DMS 273 (cell line): Measurements from ENCODE around the gene FHIT.
A peak's percentile ranks its signal among the peaks of the same experiment; 100 is the strongest.

Experiments
- DNase-seq: peaks from one replicate; lab custom pipeline; 2025; ENCODE audit not compliant: unreplicated experiment; lab: John Stamatoyannopoulos, UW

Gene FHIT

DNA sequence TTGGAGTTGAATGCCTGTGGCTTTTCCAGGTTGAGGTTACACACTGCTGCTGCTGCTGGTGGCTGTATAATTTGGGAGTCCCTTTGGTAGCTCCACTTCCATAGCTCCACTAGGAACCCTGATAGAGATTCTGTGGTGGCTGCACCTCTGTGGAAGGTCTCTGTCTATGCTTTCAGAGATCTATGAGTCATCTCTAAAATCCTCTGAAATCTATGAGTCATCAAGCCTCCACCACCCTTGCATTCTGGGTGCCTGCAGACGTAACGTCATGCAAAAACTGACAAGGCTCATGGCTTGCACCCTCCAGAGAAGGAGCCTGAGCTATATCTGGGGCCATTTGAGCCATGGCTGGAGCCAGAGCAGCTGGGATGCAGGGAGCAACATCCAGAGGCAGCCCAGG, 1164.4 kb downstream of the FHIT start:
- DNase-seq, result no peak

DNA sequence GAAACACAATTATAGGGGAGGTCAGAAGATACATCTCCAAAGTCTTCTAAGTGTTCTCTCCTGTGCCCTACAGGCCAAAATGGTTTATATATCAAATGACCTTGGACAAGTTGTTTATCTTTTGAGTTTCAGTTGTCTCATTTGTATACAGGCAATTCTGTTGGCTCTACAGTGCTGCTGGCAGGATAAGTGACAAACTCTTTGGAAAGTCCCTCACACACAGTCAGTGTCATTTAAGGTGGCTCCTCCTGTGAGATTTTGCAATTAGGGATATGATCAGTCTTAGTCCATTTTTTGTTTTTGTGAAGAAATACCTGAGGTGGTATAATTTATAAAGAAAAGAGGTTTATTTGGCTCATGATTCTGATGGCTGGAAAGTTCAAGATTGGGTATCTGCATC, 1165.6 kb downstream of the FHIT start:
- no peak for DNase-seq

DNA sequence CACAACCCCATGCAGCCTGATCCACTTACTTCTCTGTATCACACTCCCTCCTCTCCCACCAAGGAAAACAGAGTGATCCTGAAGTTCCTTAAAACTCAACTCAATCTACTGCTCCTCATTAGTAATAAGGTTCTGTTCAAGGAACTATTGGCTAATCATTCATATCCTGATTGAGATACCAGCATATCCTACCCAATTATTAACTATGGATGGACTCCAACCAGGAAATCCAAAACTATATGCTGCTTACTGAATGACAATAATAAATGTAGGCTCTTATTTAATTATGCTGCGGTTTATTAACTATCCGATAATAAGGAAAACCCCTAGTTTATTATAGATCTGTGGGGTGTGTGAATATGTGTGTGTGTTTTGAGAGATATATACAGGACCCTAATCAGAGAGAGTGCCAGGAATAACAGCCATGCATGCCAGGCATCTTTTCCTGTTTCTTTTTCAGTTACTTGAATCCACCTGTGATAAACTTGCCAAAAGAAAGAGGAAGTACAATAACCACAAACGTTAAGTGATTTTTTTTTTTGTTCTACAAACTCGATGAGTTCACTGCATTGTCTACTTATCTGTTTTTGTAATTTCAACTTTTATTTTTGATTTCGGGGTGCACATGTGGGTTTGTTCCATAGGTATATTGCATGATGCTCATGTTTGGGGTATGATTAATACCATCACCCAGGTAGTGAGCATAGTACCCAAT, 1169.7 kb downstream of the FHIT start:
- DNase-seq, result no peak

DNA sequence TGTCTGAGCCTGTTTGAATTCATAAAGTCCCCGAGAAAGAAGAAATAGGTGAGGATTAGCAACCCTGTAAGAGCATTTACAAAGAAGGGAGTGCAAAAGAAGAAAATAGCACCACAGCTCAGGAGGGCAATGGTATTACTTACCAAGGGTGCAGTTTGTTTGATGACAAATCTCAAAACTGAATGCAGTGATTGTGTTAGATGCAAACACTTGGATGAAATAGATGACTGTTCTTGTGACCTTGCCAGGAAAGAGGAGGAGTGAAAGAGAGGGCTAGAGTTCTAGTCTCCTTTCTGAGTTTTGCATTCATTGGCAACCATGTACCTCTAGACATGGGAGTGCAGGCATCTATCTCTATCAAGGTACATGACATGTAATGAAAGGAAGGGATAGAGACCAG, 1170.6 kb downstream of the FHIT start:
- no peak for DNase-seq

DNA sequence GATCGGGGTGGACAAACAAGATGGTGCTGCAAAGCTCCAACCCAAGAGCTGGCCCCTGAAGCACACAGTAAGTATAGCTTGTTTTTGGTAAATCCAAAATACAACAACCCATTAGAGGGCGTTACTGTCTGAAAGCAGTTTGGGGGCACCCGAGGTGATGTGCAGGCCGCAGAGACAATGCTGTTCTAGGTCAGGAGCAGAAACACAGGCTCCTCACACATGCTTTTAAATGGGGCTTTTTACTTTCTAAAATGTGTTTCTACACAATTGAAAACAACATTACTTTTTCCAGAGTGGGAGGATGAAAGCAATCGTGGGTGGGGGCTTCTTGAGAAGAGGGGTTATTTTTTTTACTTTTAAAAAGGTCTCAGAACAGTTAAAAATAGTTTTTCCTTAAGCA, 1172.2 kb downstream of the FHIT start:
- DNase-seq, result peak; percentile 10

DNA sequence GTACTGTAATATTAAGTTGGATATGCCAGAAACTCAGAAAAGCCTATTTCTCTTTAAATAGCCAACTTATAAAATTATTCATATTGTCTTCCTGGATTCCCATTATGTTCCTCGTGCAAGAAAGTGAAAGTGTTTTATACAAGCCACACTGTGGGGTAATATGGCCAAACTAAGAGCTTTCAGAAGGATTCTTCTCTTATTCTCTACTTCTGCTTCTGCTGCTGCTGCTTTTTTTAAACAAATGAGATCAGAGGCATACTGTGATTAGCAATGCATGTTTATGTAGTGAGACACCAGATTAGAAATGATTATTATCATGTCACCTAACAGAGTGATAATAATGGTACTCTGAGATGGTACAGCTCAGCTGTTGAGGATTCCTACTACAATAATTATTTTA, 1174.9 kb downstream of the FHIT start:
- DNase-seq, result no peak

DNA sequence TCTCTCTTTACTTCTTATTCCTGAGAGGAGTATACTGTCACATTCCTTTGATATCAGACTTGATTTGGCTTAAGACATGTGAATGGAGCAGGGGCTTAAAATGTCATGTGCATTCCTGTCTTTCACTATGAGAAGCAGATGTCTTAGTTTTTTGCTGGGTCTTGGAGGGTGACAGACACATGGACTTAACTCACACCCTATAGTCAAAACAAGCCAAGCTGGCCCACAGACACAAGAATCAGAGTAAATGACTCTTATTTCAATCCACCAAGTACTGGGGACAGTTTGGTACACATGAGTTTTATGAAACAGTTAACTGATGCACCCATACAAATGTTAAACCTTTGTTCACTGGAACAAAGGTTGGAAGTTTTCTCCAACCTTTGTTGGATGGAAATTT, 1177.3 kb downstream of the FHIT start:
- no peak for DNase-seq

DNA sequence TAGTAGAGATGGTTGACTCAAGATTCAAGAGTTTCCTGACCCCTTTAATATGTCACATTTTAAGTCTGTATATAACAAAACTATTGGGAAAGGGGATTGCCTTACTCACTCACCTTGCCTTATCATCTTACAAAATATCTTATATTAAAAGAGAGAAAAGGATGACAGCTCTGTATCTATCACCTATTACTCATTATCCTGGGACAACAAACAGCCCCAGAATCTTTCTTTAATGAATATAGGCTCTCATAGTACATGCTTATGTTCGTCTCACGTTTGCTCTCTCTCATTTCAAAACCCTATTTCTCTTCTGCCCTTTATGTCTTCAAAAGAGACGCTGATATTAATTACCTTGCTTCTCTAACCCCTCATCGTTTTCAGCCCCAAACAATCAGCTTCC, 1178.0 kb downstream of the FHIT start:
- DNase-seq, result no peak

DNA sequence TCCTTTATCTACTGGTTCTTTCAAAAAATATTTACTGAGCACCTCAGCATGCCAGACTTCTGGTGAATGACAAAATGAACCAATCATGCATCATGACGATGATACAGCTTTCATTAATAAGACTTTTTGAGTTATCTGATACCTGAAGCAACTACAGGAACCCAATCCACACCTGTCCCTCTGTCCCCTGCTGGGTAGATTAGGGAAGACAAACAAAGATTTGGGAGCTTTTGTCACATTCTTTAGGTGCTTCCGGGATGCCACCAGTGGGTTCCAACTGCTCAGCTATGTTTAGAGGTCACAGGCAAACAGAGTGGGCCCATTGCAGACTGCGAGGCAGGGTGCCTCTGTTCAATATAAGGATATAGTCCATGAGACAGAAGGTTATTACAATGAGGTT, 1180.9 kb downstream of the FHIT start:
- DNase-seq, result no peak

DNA sequence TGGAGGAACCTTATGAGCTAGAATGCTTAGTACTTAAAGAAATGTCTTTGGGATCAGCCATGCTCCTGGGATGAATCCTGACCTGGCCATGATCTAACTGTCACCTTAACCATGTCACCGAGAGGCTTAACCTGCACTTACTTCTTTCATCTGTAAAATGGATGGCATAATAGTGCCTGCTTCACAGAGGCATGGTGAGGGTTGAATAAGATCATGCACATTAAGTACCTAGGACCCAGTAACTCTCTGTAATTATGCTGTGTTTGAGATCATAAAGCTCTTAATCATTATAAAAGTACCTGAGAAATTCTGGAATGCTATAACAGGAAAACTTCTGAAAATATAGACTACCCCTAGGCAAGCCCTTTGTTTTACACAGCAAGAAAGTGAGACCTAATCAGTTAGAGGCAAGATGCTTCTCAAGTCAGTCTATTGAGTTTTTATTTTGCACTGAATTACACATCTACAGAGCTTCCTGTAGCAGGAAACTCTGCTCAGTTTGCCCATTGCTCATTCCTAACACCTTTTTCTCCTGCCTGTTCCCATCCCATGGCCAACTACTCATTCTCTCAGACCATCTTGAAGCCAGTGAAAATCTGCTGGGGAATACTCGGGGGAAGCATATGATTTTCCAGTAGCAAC, 1185.9 kb downstream of the FHIT start:
- no peak for DNase-seq

DNA sequence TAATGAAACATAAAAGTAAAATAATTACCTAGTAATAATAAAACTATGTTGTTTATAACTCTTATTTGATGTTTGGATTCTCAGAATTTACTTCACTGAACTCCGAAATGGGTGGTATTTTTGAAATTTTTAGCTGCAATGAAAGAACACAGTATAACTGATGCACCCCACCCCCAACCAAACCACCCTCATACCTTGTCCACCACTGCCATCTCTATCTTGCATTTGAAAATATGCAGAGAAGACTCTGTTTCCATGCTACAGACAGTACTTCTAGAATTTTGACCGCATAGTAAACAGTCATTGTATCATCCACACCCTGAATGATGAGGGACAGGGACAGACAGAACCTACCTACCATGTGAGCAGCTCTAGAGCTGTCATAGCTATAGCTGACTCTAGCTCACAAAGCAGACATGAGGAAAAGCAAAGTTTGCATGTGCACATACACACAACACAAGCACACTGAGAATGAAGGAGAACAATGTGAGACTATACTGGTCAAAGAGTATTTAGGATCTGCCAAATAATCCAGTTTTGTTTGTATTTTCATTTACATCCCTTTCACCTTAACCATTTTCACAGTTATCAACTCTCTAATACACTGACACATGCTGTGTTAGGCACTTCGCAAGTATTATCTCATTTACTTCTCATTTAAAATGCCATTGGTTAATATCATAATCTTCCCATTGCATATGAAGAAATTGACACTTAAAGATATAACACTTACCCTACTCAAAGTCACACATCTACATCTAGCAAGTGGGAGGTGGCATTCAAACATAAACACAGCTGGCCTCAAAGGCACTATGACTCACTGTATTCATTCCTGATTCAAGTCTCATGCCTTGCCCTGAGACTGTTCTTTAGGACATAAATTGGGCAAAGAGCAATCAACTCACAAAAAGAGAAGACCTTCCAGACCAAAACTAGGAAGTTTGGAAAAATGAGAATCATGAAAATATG, 1186.8 kb downstream of the FHIT start:
- DNase-seq, result no peak

DNA sequence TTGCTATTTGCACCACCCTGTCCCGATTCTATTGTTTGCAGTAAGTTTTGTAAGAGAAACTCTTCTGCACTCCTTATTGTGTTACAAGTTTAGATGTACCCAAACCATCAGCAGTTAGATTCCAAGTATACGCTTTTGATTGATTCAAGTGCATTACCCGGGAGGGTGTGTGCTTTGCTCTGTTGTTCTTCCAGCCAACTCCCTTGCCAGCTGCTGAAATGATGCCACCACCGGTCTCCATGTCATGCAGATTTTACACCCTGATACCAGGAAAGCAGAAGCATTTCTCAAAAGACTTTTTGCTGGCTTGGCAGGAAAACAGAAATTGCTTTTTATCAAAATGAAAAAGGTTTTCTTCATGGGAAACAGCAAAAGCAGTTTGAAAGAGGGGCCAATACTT, 1194.8 kb downstream of the FHIT start:
- DNase-seq, result no peak

DNA sequence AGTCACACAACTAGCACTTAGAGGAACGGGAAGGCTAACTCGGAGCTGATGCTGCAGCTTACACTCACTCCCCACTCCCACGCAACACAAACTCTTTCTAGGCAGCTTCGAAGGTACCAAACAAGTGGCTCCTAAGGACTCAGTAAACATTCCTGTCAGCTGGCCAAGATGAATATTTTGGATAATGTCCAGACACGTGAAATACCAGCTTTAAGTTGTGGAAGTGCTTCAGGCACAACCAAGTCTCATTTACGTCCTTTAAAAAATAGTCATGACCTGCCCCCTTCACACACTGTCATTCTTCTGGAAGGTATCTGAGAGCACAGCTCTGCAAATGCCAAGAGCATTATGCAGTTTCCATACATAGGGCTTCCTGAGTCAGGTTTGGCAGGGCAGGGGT, 1195.5 kb downstream of the FHIT start:
- no peak for DNase-seq

DNA sequence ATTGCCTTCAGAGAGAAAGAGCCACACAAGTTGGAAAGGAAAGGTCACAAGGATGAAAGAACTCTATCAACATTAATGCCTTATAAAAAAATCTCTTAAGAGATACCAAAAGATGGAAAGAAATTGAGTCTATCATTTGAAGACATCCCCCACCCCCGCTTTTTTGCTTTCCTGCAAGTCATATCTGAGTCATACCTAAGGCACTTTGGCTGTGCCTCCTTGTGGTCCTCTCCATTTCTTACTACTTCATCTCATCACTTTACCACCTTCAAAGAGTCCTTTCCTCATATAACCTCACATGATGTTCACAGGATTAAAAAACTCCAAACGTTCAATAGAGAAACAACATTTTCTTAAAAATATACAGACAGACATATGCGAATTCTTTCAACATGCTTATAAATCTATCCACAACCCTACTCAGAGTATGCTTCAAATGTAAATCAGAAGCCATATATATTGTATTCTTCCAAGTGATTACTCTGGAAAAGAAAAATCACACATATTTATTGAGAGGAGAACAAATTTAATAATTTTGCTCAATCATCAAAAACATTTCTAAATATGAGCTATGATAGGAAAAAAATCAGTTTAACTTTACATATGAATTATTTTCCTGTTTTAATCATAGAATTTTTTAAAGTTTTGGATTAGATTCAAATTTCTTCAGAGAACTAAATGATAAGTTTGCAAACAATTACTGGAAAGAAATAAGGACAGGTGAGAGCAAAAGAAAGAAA, 1197.6 kb downstream of the FHIT start:
- DNase-seq, result no peak

DNA sequence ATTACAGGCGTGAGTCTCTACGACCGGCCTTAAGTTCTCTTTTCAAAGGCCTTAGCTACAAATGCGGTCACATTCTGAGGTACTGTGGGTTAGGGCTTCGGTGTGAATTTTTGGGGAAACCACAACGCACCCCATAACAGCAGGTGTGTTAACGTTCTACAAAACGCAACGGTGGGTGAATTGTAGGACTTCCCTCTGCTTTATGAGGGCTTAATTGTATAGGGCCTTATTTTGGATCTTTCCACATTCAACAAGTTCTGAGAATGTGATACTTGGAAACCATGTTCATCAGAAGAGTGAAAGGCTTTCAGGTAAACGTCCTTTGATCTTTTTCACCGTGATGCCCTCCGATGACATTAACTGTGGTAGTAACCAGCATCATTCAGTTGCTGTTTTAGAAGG, 1202.8 kb downstream of the FHIT start:
- DNase-seq, result no peak

DNA sequence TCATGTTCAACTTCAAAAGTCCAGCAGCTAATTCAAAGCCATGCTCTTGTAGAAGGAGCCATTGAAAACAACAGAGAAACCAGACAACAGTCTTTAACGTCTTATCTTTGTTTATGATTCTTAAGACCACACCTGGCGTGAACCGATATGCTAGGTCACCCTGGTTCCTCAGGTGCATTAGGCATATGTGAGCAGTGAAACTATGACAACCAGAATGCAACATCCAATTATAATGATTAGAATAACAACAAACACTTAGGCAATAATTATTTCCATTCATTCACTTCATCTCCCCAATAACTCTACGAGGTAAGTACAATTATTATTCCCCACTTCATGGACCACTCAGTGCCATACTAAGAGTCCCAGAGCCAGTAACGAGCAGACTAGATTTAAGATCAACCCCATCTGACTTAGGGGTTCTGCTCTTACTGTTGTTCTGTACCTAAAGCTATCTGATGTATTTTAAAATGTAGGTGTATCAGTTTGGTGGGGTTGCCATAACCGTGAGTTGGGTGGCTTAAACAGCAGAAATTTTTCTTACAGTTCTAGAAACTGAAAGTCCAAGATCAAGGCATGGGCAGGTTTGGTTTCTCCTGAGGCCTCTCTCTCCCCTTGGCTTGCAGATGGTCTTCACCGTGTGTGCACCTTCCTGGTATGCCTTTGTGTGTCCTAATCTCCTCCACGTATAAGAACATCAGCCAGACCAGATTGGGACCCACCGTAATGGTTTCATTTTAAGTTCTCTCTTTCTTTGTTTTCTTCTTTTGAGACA, 1203.6 kb downstream of the FHIT start:
- DNase-seq, result no peak

DNA sequence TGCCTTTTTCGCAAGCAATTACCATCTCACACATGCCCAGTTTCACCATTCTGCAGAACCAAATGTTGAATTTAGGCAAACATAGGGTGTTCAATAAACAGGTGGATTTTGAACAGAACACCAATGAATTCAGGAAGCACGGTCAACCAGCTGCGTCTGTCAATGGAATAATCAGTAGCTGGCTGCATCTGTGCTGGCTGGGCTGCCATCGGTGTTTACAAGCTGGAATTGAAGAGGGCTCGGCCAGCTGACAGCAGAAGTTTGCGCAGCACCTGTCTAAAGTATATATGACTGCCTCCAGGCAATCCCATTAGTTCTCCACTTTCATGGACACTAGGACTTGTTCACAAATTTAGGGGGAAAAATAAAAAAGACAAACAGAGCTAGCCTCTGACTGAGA, 1205.0 kb downstream of the FHIT start:
- DNase-seq, result peak; percentile 1

DNA sequence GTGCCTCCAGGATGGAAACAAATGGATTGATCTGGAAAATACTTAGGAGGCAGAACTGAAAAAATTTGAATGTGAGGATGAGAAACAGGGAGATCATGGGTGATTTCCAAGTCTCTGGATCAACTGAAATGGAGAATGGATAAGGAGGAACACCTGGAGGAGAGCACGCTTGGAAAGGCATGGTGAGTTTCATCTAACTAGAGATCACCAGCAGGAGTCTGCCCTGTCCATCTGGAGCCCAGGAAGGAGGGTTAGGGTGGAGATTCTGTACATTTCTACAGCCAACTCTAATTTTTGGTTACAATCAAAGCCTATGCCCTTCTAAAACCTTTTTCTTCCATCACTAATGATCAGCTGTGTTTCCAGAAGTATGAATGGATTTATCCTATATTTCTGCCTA, 1205.6 kb downstream of the FHIT start:
- no peak for DNase-seq

DNA sequence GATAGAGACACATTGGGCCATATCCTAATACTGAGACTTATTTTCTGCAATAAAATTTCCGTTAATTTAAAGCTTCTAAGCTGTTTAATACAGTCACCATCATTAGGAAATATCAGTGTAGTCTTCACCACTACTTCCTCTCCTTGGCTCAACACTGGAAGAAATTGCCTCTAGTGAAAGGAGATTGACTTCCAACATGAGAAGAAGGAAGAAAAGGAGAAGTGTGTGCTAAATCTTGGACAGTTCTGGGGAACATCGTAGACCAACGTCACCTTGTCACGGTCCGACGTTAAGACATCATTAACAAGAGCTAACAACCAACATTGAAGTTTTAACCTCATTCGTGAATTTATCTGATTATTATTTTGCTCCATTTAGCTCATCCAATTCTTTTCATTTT, 1214.4 kb downstream of the FHIT start:
- DNase-seq, result no peak

DNA sequence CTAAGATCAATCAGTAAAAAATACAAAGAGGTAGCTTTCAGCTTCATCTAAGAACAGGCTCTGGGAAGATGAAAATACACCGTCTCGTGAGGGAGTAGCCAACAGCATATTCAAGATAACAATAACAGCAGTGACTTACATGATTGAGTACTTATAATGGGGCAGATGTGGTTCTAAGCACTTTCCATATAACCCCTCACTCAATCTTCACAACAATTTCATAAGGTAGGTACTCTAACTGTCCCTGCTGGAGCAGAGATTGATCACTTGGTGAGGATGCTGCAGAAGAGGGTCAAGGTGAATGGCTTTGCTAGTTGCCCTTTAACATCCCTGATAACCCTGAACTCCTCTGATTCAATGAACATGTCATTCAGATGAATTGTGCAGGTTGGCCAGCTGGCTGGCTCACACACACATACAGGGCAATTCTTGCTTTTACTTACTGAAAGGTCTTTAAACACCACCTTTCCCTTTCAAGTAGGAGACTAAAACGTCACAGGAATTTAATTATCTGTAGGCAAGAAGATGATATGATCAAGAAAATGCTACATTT, 1217.3 kb downstream of the FHIT start:
- DNase-seq, result no peak
